Stomach (tissue), 4 donors: ENCODE data around the gene IDH1.

Experiments used
- CTCF ChIP-seq, 7 experiments: fragments of 450-650 bp in 4 of 7; fragments of 200-600 bp in 3 of 7; sonication (generic) in 3 of 7; IDR thresholded peaks; one replicate each; pipeline ENCODE4 v1.5.1; 2016 to 2019; ENCODE audit warnings: antibody characterized with exemption in 7 of 7, control low read depth in 2 of 7, mild to moderate bottlenecking in 1 of 7
- EP300 ChIP-seq: sonication (generic); formaldehyde crosslinking; IDR thresholded peaks from one replicate; pipeline ENCODE4 v1.6.1; 2017; ENCODE audit warnings: antibody characterized with exemption

- no peak for TF ChIP-seq CTCF (IDR thresholded peaks at IDR 0.05)
- TF ChIP-seq EP300, result no peak
These were observed 65.6 kb downstream of the IDH1 start for GRCh38 chr2:208189069-208189809.
